Measurements from ENCODE around the gene USP10. TPM values are rescaled to one million over a fixed set of nuclear protein-coding genes. Genes with fewer than 3 reads are reported as not detected.
"Not testable (repeated sequence)": the region's sequence is repeated elsewhere in the genome, so short reads cannot be mapped to it uniquely, and the experiment has no call there.

USP10 gene
- polyA plus RNA-seq, 1 donor, result 66.5 TPM

DNA sequence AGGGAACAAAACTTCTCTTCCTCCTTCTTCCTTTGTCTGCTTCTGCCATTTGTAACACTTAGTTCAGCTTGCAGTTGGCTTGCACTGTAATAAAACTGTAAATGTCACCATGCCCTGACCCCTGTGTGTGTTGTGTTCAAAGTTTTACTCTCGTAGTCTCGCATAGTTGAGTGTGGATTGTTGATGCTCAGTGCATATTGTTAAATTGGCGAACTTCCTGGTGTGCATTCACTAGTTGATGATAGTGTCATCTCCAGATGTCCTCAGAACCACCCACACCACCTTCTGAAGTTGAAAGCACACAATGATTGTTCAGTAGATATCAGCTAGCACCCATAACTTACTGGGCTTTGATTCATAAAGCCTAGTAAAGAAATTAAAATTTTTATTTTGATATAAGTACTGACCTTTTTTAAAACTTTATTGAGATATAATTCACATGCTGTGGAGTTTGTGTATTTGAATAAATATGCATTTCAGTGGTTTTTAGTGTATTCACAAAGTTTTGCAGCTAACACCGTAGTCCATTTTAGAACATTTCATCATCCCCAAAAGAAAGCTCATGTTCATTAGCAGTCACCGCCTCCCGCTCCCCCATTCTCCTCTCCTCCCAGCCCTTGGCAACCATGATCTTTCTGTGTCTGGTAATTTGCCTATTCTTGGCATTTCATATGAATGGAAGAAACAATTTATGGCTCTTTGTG lies 25.0 kb downstream of the USP10 start:
- 93% methylated on average over 3 of the region's 6 CpGs for WGBS (ENCODE audit: insufficient coverage, low lambda C conversion rate)
- Histone ChIP-seq H3K27me3 (ENCODE audit: control insufficient read depth, insufficient read depth, low read length) (no peaks in the 10 kb centered on the region), H3K4me3 (ENCODE audit: low read length) (no peak overlapping the region), H3K27ac (ENCODE audit: low read length) (peak overlapping the region; percentile 87), H3K9me3 (ENCODE audit: control insufficient read depth, low read depth, low read length) (no peaks in the 10 kb centered on the region), H3K36me3 (ENCODE audit: control insufficient read depth, insufficient read depth, low read length) (no peaks in the 10 kb centered on the region), H3K4me1 (ENCODE audit: control insufficient read depth, insufficient read depth, low read length) (peaks cover 54% of the 10 kb centered on the region)
- DNase-seq, result peak; percentile 47 to 81

DNA sequence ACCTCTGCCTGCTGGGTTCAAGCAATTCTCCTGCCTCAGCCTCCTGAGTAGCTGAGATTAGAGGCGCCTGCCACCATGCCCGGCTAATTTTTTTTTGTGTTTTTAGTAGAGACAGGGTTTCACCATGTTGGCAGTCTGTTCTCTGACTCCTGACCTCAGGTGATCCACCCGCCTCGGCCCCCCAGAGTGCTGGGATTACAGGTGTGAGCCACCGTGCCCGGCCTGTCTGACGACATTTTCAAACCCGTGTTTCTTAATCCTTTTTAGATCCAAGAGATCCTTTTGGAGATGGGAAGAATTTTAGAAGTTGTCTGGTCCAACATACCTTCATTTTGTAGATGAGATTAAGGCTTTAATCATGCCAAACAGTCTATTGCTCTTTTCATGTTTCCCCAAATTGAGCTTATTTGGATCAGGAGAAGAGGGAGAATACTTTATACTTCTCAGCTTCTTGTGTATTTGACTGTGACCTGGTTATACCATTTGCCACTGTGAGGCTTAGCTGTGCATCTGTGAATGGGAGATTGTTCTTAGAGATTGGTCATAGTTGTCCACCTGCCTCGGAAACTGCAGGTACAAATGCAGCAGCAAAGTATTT lies 25.8 kb downstream of the USP10 start:
- no CpG with 5 or more reads among the region's 9 CpGs for WGBS (ENCODE audit: insufficient coverage, low lambda C conversion rate)
- peaks cover 59% of the 10 kb centered on the region for H3K4me1 ChIP-seq (ENCODE audit: control insufficient read depth, insufficient read depth, low read length)
- H3K27ac ChIP-seq (ENCODE audit: low read length), result peak overlapping the region; percentile 87

DNA sequence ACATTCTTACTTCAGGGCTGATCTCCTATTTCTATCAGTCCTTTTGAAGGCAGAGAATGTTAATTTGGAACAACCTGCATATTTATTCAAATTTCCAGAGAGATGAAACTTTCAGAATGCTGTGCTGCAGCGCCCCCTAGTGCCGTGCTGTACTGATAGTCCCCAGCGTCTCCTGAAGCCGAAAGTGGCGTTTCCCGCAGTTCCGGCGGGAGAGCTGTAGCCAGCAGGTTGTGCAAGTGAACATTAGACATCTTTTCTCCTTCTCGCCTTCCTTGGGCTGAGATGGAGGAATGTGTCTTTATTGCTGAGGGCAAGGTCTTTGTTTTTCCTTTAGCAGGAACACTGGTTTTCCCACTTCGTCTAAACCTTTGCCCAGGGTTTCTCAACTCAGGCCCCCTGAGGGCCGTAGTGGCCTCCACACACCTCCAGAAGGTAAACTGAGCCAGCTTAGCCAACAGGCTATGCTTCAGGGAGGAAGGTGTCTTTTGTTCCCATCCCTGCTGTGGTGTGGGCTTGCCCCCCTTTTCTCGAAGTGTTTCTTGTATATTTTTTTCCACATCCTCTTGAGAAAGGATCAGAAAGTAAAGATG lies 26.4 kb downstream of the USP10 start:
- peaks cover 59% of the 10 kb centered on the region for H3K4me1 ChIP-seq (ENCODE audit: control insufficient read depth, insufficient read depth, low read length)
- WGBS (ENCODE audit: insufficient coverage, low lambda C conversion rate), result no CpG with 5 or more reads among the region's 12 CpGs
- peak overlapping the region; percentile 87 for H3K27ac ChIP-seq (ENCODE audit: low read length)
- H3K27me3 ChIP-seq (ENCODE audit: control insufficient read depth, insufficient read depth, low read length), result no peaks in the 10 kb centered on the region
- H3K36me3 ChIP-seq (ENCODE audit: control insufficient read depth, insufficient read depth, low read length), result no peaks in the 10 kb centered on the region
- no peak overlapping the region for H3K4me3 ChIP-seq (ENCODE audit: low read length)
- DNase-seq, result peak; percentile 92 to 94
- no peaks in the 10 kb centered on the region for H3K9me3 ChIP-seq (ENCODE audit: control insufficient read depth, low read depth, low read length)

More for the DNA sequence above, 25.8 kb downstream of the USP10 start:
- no peaks in the 10 kb centered on the region for H3K27me3 ChIP-seq (ENCODE audit: control insufficient read depth, insufficient read depth, low read length)
- H3K9me3 ChIP-seq (ENCODE audit: control insufficient read depth, low read depth, low read length), result no peaks in the 10 kb centered on the region
- no peak for DNase-seq
- H3K36me3 ChIP-seq (ENCODE audit: control insufficient read depth, insufficient read depth, low read length), result no peaks in the 10 kb centered on the region
- no peak overlapping the region for H3K4me3 ChIP-seq (ENCODE audit: low read length)

DNA sequence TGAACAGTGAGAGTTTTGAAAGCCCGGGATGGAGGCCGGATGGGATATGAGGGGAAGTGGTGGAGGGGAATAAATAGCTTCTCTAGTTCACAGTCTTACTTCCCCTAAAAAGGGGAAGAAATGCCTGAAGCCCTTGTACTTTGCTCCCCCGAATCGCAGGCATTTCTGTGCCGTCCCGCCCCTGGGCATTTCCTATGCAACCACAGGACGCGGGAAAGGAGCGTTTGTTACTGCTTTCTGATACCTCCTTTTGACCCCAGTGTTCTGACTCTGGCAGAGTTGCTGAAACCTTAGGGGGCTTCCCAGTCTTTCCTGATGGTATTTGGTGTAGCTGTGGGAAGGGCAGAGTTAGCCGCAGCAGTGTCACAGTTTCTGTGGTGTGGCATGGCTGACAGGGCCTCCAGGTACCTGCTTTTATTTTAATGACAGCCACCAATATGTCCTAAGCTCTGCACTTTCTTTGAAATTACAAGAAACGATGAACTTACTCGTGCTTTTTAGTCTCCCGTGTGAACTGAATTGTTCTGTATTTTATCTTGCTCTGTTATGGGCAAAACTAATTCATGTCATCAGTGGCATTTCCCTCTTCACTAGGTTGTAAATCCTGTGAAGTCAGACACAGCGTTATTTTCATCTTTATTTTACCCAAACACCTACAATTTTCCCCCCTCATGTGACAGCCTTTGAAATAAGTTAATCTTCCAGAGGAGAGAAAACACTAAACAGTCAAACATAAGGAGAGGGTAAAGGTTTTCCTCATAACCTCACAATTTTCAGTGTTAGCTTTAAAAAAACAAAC lies 27.1 kb downstream of the USP10 start:
- WGBS (ENCODE audit: insufficient coverage, low lambda C conversion rate), result 7% methylated on average over 3 of the region's 14 CpGs
- Histone ChIP-seq H3K27ac (ENCODE audit: low read length) (peak overlapping the region; percentile 85), H3K4me1 (ENCODE audit: control insufficient read depth, insufficient read depth, low read length) (peaks cover 59% of the 10 kb centered on the region), H3K9me3 (ENCODE audit: control insufficient read depth, low read depth, low read length) (no peaks in the 10 kb centered on the region), H3K27me3 (ENCODE audit: control insufficient read depth, insufficient read depth, low read length) (no peaks in the 10 kb centered on the region), H3K4me3 (ENCODE audit: low read length) (peak overlapping the region; percentile 4), H3K36me3 (ENCODE audit: control insufficient read depth, insufficient read depth, low read length) (no peaks in the 10 kb centered on the region)
- DNase-seq, result peak; percentile 30 to 66

DNA sequence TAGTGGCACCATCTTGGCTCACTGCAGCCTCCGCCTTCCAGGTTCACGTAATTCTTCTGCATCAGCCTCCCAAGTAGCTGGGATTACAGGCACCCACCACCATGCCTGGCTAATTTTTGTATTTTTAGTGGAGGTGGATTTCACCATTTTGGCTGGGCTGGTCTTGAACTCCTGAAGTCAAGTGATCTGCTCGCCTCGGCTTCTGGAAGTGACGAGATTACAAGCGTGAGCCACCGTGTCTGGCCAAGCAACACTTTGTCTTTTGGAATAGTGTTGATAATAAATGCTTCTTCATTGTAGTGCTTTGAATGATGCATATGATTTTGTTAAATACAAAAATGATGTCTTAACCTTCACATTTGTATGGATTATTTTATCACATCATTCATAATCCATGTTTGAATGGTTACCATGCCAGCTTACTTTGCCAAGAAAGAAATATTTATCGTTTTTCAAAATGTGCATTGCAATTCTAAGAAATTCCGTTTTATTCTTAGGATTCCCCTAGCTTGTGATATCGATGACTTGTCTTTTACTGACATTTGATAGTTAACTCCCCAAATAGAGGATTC lies 29.1 kb downstream of the USP10 start:
- Histone ChIP-seq H3K9me3 (ENCODE audit: control insufficient read depth, low read depth, low read length) (no peaks in the 10 kb centered on the region), H3K36me3 (ENCODE audit: control insufficient read depth, insufficient read depth, low read length) (peaks cover 1% of the 10 kb centered on the region), H3K27me3 (ENCODE audit: control insufficient read depth, insufficient read depth, low read length) (no peaks in the 10 kb centered on the region), H3K4me1 (ENCODE audit: control insufficient read depth, insufficient read depth, low read length) (peaks cover 47% of the 10 kb centered on the region), H3K27ac (ENCODE audit: low read length) (no peak overlapping the region), H3K4me3 (ENCODE audit: low read length) (no peak overlapping the region)
- 94% methylated on average over 2 of the region's 10 CpGs for WGBS (ENCODE audit: insufficient coverage, low lambda C conversion rate)
- DNase-seq, result no peak

- H3K27ac ChIP-seq (ENCODE audit: low read length), result peak overlapping the region; percentile 51
- H3K27me3 ChIP-seq (ENCODE audit: control insufficient read depth, insufficient read depth, low read length), result no peaks in the 10 kb centered on the region
- H3K9me3 ChIP-seq (ENCODE audit: control insufficient read depth, low read depth, low read length), result no peaks in the 10 kb centered on the region
- 86% methylated on average over 1 of the region's 7 CpGs for WGBS (ENCODE audit: insufficient coverage, low lambda C conversion rate)
- H3K4me1 ChIP-seq (ENCODE audit: control insufficient read depth, insufficient read depth, low read length), result peaks cover 41% of the 10 kb centered on the region
- no peak overlapping the region for H3K4me3 ChIP-seq (ENCODE audit: low read length)
- H3K36me3 ChIP-seq (ENCODE audit: control insufficient read depth, insufficient read depth, low read length), result peaks cover 8% of the 10 kb centered on the region
- DNase-seq, result no peak
Measured at GRCh38 chr16:84729716-84730320, 30.0 kb downstream of the USP10 start.

DNA sequence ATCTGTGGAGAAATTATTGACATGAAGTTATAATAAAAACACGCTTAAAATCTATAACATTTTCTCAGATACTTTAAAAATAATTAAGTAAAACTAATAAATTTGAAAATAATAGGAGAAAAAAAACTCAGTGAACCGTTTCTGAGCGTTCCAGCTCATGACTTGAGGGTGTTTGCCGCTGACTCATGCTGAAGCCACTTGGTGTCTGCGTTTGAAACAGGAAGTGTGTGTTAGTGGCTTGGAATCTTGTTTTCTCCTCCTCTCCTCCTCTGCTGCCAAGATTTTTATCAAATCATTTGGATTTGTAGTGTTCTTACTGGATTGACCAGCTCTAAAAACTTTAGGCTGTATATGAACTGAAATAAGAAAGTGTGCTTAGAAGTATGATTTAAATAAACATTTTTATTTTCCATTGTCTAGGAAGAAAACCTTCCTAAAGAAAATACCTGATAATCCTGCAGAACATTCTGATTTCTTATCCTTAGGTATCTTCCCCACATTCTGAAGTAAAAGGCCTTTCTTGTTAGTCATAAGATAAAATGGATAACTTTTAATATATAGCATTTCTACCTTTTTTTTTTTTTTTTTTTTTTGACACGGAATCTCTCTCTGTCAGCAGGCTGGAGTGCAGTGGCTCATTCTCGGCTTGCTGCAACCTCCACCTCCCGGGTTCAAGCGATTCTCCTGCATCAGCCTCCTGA lies 30.8 kb downstream of the USP10 start:
- Histone ChIP-seq H3K27me3 (ENCODE audit: control insufficient read depth, insufficient read depth, low read length) (no peaks in the 10 kb centered on the region), H3K4me1 (ENCODE audit: control insufficient read depth, insufficient read depth, low read length) (peaks cover 39% of the 10 kb centered on the region), H3K27ac (ENCODE audit: low read length) (peak overlapping the region; percentile 51), H3K4me3 (ENCODE audit: low read length) (no peak overlapping the region), H3K9me3 (ENCODE audit: control insufficient read depth, low read depth, low read length) (no peaks in the 10 kb centered on the region), H3K36me3 (ENCODE audit: control insufficient read depth, insufficient read depth, low read length) (peaks cover 14% of the 10 kb centered on the region)
- peak; percentile 71 to 78 for DNase-seq
- WGBS (ENCODE audit: insufficient coverage, low lambda C conversion rate), result 0% methylated on average over 1 of the region's 9 CpGs

GRCh38 chr16:84732332-84732673 lies 32.5 kb downstream of the USP10 start:
- not testable (repeated sequence) for H3K27ac ChIP-seq (ENCODE audit: low read length); H3K4me3 ChIP-seq (ENCODE audit: low read length); H3K9me3 ChIP-seq (ENCODE audit: control insufficient read depth, low read depth, low read length); DNase-seq; H3K27me3 ChIP-seq (ENCODE audit: control insufficient read depth, insufficient read depth, low read length)
- peaks cover 36% of the 10 kb centered on the region for H3K4me1 ChIP-seq (ENCODE audit: control insufficient read depth, insufficient read depth, low read length)
- H3K36me3 ChIP-seq (ENCODE audit: control insufficient read depth, insufficient read depth, low read length), result peaks cover 14% of the 10 kb centered on the region
- 94% methylated on average over 2 of the region's 13 CpGs for WGBS (ENCODE audit: insufficient coverage, low lambda C conversion rate)

DNA sequence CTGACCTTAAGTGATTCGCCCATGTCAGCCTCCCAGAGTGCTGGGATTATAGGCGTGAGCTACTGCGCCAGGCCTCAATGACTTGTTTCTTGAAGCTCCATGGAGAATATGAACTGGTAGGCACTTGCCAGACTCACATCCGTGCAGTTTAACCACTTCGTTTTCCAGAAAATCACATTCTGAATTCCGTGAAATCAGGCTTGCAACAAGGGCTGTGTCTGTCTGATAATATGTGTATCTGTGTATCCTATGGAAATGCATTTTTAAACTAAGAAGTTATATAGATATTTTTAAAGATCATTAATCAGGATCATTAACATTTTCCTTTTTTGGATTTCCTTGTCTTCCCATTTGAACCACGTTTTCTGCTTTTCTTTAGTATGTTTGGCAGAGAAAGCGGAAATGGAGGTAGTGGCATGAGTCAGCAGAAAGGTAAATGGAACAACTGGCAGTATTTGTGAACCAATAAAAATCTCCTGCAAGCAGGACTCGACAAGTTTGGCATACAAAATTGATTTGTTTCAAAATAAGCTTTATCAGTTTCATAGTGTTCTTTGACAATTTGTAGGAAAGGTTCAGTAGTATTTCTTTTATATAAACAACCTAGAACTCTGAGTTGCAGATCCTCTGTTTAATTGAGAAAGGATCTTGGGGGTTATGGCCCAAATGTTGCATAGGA lies 33.0 kb downstream of the USP10 start:
- DNase-seq, result no peak
- Histone ChIP-seq H3K4me1 (ENCODE audit: control insufficient read depth, insufficient read depth, low read length) (peaks cover 36% of the 10 kb centered on the region), H3K4me3 (ENCODE audit: low read length) (no peak overlapping the region), H3K9me3 (ENCODE audit: control insufficient read depth, low read depth, low read length) (no peaks in the 10 kb centered on the region), H3K27ac (ENCODE audit: low read length) (no peak overlapping the region), H3K36me3 (ENCODE audit: control insufficient read depth, insufficient read depth, low read length) (peaks cover 14% of the 10 kb centered on the region), H3K27me3 (ENCODE audit: control insufficient read depth, insufficient read depth, low read length) (no peaks in the 10 kb centered on the region)
- WGBS (ENCODE audit: insufficient coverage, low lambda C conversion rate), result no CpG with 5 or more reads among the region's 9 CpGs
